SH-SY5Y (cell line): ENCODE measurements around the gene SLC37A3.

Source experiments
- GATA2 ChIP-seq: IDR thresholded peaks from 2 replicates; pipeline ENCODE4 v1.6.1; 2011; ENCODE audit warnings: mild to moderate bottlenecking, low read depth, low read length
- GATA3 ChIP-seq: IDR thresholded peaks from 2 replicates; pipeline ENCODE4 v1.6.1; 2011; ENCODE audit warnings: low read depth, mild to moderate bottlenecking, low read length, moderate library complexity

The SLC37A3 gene

GRCh38 chr7:140316165-140316661 lies 82.1 kb downstream of the SLC37A3 start:
- TF ChIP-seq GATA2 (no peak), GATA3 (no peak)

DNA sequence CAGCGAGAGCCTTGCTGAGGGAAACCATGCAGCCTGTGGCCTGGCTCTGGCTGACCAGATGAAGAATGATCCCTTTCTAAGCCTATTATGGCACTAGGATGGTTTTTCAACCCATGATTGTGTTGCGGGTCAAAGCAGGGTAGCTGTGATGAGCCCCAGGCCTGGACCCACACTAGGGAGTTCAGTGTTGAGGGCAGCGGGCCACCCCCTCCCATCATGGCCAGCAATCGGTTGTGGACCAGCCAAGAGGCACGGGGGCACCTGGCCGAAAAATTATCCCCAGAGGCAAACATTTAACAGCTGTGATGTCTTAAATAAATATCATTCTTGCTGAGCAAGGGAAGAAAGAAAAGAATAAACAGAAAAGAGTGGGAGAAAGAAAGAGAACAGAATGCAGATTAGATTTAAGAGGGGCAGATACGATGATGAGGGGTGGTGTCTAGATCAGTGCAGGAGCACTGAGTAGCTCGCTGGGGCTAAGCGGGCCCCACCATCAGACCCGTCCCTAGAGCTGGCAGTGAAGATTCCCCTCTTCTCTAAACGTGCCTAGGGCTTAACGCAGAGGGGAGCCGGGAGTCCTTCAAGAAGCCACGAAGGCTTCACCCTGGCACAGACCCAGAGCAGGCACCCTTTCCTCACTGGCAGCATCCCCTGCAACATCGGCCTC lies 82.7 kb downstream of the SLC37A3 start:
- no peak for TF ChIP-seq GATA2

- TF ChIP-seq GATA2 (no peak), GATA3 (no peak)
Measured at GRCh38 chr7:140314573-140315480, 83.5 kb downstream of the SLC37A3 start.

- TF ChIP-seq GATA2 (no peak), GATA3 (no peak)
Measured at GRCh38 chr7:140312141-140312846, 86.0 kb downstream of the SLC37A3 start.

- no peak for TF ChIP-seq GATA2
- no peak for TF ChIP-seq GATA3
Measured at GRCh38 chr7:140310337-140311002, 87.9 kb downstream of the SLC37A3 start.

DNA sequence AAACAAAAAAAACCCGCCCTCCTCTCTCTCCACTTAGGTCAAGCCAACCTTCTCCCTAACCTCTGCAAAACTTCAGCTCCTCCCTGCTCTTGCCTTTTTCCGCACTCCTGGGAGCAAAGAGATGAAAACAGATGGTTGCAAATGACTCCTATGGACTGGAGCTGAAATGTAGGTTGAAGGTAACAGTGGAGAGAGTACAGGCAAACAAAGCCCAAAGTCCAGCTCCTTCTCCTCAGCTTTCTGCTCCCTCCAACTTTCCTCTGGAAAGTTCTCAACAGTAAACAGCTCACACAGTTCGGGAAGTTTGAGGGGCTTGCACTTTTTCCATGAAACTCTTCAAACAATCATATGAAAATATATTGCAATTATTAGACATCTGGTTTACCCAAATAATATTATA lies 90.3 kb downstream of the SLC37A3 start:
- TF ChIP-seq GATA2 (no peak), GATA3 (no peak)

DNA sequence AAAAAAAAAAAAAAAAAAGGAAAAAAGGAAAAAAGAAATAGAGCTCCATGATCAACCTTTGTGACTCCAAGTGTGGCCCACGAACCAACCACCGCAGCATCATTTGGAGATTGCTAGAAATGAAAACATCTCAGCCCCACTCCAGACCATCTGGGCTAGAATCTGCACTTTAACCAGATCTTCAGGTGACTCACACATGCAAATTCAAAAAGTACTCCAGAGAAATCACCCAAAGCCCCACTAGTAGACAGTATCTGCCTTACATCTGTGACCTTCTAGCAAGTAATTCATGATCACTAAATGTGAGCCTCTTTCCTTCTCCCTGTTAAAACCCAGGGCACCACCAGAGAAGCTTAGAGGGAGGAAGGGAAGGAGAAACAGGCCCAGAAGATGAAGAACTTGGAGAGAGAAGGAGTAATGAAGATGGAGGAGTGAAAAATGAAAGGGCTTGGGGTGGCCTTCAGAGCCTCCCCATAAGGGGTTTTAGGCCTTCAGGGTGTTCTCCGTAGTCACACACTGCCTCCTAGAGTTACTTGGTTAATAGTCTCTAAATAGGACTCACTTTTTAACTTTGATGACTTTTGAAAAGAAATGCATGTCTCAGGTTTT lies 94.0 kb downstream of the SLC37A3 start:
- TF ChIP-seq GATA3, result no peak
- no peak for TF ChIP-seq GATA2

GRCh38 chr7:140300243-140301136 lies 97.8 kb downstream of the SLC37A3 start:
- TF ChIP-seq GATA3, result no peak
- no peak for TF ChIP-seq GATA2

GRCh38 chr7:140298213-140298612 lies 100.1 kb downstream of the SLC37A3 start:
- TF ChIP-seq GATA2 (no peak), GATA3 (no peak)

DNA sequence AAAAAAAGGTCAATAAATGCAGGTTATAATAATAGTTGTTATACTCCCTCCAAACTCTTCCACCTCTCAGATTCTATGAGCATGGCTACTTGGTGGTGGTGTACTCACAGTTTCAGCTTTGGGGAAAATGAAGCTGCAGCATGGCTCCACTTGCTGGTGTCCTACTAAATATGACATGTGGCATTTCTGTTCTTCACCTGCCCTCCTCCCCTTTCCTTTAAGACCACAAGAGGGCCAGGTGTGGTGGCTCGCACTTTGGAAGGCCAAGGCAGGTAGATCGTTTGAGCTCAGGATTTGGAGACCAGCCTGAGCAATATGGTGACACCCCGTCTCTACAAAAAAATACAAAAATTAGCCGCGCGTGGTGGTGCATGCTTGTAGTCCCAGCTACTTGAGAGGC lies 101.1 kb downstream of the SLC37A3 start:
- TF ChIP-seq GATA3, result no peak
- no peak for TF ChIP-seq GATA2

GRCh38 chr7:140295224-140295738 lies 103.0 kb downstream of the SLC37A3 start:
- TF ChIP-seq GATA2, result no peak

GRCh38 chr7:140294454-140294853 lies 103.9 kb downstream of the SLC37A3 start:
- TF ChIP-seq GATA3 (no peak), GATA2 (no peak)
